A673 (cell line): ENCODE measurements around the gene RHBDF2. TPM values are rescaled to one million over a fixed set of nuclear protein-coding genes. Genes with fewer than 3 reads are reported as not detected.

Experiments
- BruUV-seq: library from RNA; stranded (reverse); fragments of 400-500 nt; replicated peaks from 2 replicates; lab custom pipeline; 2021; lab: Mats Ljungman, UMichigan
- CTCF ChIA-PET: fragments of 300-600 bp; sonication (Branson Sonifier 250); formaldehyde crosslinking; loops from one replicate; lab custom pipeline; 2022; ENCODE audit warnings: antibody characterized with exemption; lab: Charles Lee
- POLR2A ChIA-PET: fragments of 300-600 bp; sonication (Branson Sonifier 250); formaldehyde crosslinking; loops from one replicate; lab custom pipeline; 2022; ENCODE audit warnings: antibody characterized with exemption; ENCODE audit not compliant: low non-redundant PET; lab: Charles Lee
- DNase-seq: peaks from one replicate; pipeline ENCODE4 v3.0.0-alpha.2; 2015; ENCODE audit warnings: low spot score
- H3K27ac ChIP-seq: fragments of 200-600 bp; sonication (generic); 2 replicates; pipeline ENCODE4 v1.5.1; 2016; ENCODE audit warnings: mixed run types, low read depth, mild to moderate bottlenecking, mixed read lengths, antibody characterized with exemption, low read length; ENCODE audit not compliant: poor library complexity, severe bottlenecking
- H3K27me3 ChIP-seq: fragments of 200-600 bp; sonication (generic); replicated peaks from 2 replicates; pipeline ENCODE4 v1.6.1; 2017; ENCODE audit warnings: mixed run types, low read depth, mild to moderate bottlenecking, mixed read lengths, antibody characterized with exemption, low read length; ENCODE audit not compliant: insufficient read depth, poor library complexity
- H3K36me3 ChIP-seq: fragments of 200-600 bp; sonication (generic); 2 replicates; pipeline ENCODE4 v1.6.1; 2016; ENCODE audit warnings: mixed run types, mild to moderate bottlenecking, mixed read lengths, antibody characterized with exemption, low read length; ENCODE audit not compliant: insufficient read depth, poor library complexity, severe bottlenecking
- H3K4me1 ChIP-seq: fragments of 200-600 bp; sonication (generic); 2 replicates; pipeline ENCODE4 v1.6.1; 2017; ENCODE audit warnings: mixed run types, mild to moderate bottlenecking, mixed read lengths, antibody characterized with exemption, low read length; ENCODE audit not compliant: insufficient read depth, poor library complexity, severe bottlenecking
- H3K4me3 ChIP-seq: fragments of 200-600 bp; sonication (generic); 2 replicates; pipeline ENCODE4 v1.5.1; 2016; ENCODE audit warnings: low read depth, mixed run types, mild to moderate bottlenecking, mixed read lengths, low read length; ENCODE audit not compliant: poor library complexity, severe bottlenecking
- H3K9me3 ChIP-seq: fragments of 200-600 bp; sonication (generic); 2 replicates; pipeline ENCODE4 v1.6.1; 2016; ENCODE audit warnings: mixed run types, low read depth, mild to moderate bottlenecking, mixed read lengths, antibody characterized with exemption, low read length; ENCODE audit not compliant: poor library complexity, severe bottlenecking
- CTCF ChIP-seq: fragments of 300-800, 200-600 bp; sonication (generic); conservative IDR thresholded peaks from 2 replicates; pipeline ENCODE4 v1.5.1; 2017; ENCODE audit warnings: low read depth, mild to moderate bottlenecking, antibody characterized with exemption, low read length, moderate library complexity, mixed read lengths
- EZH2 ChIP-seq: fragments of 200-600 bp; sonication (generic); IDR thresholded peaks from 2 replicates; pipeline ENCODE4 v1.6.1; 2017; ENCODE audit warnings: borderline replicate concordance, low read depth, mild to moderate bottlenecking, mixed read lengths, antibody characterized with exemption, low read length; ENCODE audit not compliant: poor library complexity, severe bottlenecking
- intact Hi-C: fragments of 100-400 bp; cut with micrococcal nuclease; formaldehyde crosslinking; loops from one replicate; pipeline ENCODE4 v1.10.0; 2022; ENCODE audit not compliant: unreplicated experiment
- total RNA-seq: library from RNA; stranded (reverse); gene quantifications from 2 replicates; pipeline ENCODE4 v1.2.3, GENCODE V29; 2021

The RHBDF2 gene
- total RNA-seq, 1 experiment from 2014 or later, result 20.4 TPM

GRCh38 chr17:76426853-76427252 is 74.4 kb downstream of the RHBDF2 start:
- no TSS peak for BruUV-seq
- Histone ChIP-seq H3K36me3 (no peaks in the 10 kb centered on the region), H3K9me3 (no peaks in the 10 kb centered on the region), H3K4me1 (peaks cover 7% of the 10 kb centered on the region), H3K4me3 (no peak overlapping the region), H3K27me3 (no peaks in the 10 kb centered on the region), H3K27ac (no peak overlapping the region)
- DNase-seq, result no peak
- CTCF ChIA-PET, result no interaction called here
- TF ChIP-seq EZH2, result no peak
- no peak for TF ChIP-seq CTCF
- POLR2A ChIA-PET, result interaction anchor here (0.5 kb wide), 1 partner anchor 23 kb away, joined by 5 read pairs; no protein-coding TSS in a partner anchor
- intact Hi-C loops, result no loop called here

- no peak for TF ChIP-seq EZH2
- no peak for TF ChIP-seq CTCF
- no TSS peak for BruUV-seq
- Histone ChIP-seq H3K4me1 (peaks cover 16% of the 10 kb centered on the region), H3K27me3 (no peaks in the 10 kb centered on the region), H3K9me3 (no peaks in the 10 kb centered on the region), H3K4me3 (no peak overlapping the region), H3K36me3 (no peaks in the 10 kb centered on the region), H3K27ac (no peak overlapping the region)
- ChIA-PET CTCF (no interaction called here), POLR2A (no interaction called here)
- intact Hi-C loops, result no loop called here
- DNase-seq, result no peak
Observed at GRCh38 chr17:76422860-76423259, 78.4 kb downstream of the RHBDF2 start.

- Histone ChIP-seq H3K4me3 (no peak overlapping the region), H3K27me3 (no peaks in the 10 kb centered on the region), H3K27ac (no peak overlapping the region), H3K36me3 (no peaks in the 10 kb centered on the region), H3K9me3 (no peaks in the 10 kb centered on the region), H3K4me1 (peaks cover 14% of the 10 kb centered on the region)
- no TSS peak for BruUV-seq
- no peak for TF ChIP-seq EZH2
- no peak for TF ChIP-seq CTCF
- intact Hi-C loops, result no loop called here
- CTCF ChIA-PET, result no interaction called here
- DNase-seq, result no peak
- POLR2A ChIA-PET, result no interaction called here
Observed at GRCh38 chr17:76422406-76422805, 78.8 kb downstream of the RHBDF2 start.
